HG03460 (cell line): ENCODE measurements around the gene DCST1.

Source experiments
- ATAC-seq: cut with Tn5 transposase; IDR thresholded peaks from one replicate; pipeline ENCODE4 v1.9.1; 2021; ENCODE audit not compliant: unreplicated experiment

The DCST1 gene

GRCh38 chr1:155051342-155051776, 17.7 kb downstream of the DCST1 start:
- ATAC-seq: no peak

DNA sequence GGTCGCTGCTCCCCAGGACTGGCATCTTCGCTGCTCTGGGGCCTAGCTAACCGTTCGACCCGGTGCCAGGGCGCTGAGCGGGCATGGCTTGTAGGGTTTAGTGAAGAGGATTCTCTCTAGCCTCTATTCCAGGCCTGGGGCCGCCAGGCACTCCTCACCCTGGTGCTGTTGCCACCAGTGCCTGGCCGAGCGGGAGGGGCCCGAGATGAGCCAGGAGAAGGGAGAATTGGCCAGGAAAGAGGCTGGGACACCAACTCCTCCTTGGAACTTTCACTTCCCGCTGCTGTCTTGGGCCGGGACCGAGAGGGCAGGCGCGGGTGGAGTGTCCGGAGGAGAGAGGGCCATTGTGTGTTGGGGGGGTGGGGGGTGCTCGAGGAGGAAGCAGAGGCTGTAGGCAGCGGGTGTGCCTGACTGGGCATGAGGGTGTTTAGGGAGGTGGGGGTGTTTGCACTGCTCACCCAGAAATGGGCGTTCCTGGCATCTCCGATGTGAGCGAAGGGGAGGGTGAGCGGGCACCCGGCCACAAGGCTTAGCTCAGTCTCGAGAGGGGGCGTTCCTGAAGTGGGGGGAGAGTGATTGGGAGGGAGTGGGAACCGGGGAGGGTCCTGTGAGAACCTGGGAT, 18.3 kb downstream of the DCST1 start:
- ATAC-seq: no peak

GRCh38 chr1:155052439-155053395, 19.1 kb downstream of the DCST1 start:
- ATAC-seq: no peak

- no peak for ATAC-seq
Measured at GRCh38 chr1:155053531-155054105, 20.0 kb downstream of the DCST1 start.

- ATAC-seq: no peak
Measured at GRCh38 chr1:155057104-155057503, 23.5 kb downstream of the DCST1 start.

DNA sequence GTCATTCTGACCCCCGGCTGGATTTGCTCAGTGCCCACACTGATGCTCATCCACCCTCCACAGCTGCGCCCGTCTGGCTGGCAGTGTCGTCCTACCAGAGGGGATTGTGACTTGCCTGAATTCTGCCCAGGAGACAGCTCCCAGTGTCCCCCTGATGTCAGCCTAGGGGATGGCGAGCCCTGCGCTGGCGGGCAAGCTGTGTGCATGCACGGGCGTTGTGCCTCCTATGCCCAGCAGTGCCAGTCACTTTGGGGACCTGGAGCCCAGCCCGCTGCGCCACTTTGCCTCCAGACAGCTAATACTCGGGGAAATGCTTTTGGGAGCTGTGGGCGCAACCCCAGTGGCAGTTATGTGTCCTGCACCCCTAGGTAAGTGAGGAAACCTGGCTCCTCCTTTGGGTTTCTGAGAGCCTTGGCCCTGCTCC, 24.2 kb downstream of the DCST1 start:
- no peak for ATAC-seq

DNA sequence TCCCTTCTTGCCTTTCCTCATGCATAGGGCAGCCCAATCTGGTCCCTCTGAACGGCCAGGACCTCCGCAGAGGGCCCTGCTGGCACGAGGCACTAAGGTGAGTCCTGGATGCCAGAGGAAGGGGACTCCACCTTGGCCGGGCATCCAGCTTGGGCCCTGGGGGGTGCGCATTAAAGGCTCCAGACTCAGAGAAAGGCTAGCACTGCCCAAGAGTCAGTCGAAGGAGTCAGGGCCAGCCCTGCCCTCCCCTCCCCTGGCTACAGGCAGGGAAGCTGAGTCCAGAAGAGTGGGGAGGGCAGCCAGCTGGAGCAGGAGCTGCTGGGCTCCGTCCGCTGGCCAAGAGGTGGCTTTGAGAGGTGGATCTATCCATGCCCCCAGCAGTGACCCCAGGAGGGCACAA, 27.1 kb downstream of the DCST1 start:
- ATAC-seq: no peak

DNA sequence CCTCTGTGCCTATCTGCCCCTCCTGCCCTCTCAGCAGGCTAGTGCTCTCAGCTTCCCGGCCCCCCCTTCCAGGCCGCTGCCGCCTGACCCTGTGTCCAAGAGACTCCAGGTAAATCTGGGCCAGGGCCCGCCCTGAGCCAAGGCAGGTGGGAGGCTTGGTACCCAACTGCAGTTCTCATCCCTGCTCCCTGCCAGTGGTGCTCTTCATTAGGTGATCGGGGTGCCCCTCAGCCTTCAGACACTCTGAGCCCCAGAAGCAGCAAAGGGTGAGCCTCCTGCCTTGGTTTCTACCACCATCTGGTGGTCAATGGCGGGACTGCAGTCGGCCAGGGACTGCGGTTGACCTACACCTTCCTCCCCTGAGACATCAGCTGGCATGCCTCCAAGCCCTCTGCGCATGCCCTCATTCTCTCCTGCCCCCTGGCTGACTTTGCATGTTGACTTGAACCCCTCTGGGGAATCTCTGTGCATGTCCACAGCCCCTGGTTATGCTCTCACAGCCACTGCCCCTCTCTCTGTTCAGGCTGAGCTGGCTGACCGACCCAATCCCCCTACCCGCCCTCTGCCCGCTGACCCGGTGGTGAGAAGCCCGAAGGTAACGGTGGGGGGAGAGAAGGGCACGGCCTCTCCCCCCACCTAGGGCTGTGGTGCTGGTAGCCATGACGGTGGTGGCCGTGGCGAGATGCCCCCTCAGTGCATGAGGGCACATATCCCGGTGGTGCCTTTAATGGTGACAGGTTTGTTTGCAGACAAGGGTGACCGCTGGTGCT, 27.9 kb downstream of the DCST1 start:
- ATAC-seq: no peak

- ATAC-seq: no peak
Measured at GRCh38 chr1:155062151-155062686, 28.6 kb downstream of the DCST1 start.

- ATAC-seq: no peak
Measured at GRCh38 chr1:155062702-155063411, 29.2 kb downstream of the DCST1 start.

DNA sequence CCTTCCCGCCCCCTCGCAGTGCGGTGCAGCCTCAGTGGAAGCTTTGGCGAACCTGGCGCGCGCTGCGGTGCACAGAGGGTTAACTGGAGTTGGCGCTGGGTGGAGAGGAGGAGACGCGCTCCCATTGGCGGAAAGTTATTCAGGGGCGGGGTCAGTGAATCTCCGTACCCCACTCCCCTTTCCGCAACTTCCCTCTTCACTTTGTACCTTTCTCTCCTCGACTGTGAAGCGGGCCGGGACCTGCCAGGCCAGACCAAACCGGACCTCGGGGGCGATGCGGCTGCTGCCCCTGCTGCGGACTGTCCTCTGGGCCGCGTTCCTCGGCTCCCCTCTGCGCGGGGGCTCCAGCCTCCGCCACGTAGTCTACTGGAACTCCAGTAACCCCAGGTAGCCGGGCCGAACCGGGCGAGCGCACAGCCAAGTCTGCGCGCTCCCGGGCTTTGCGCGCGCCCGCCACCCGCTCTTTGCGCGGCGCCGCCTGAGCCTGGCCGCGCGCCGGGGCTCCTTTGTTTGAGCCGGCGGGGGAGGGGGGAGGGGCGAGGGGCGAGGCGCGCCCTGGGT, 30.0 kb downstream of the DCST1 start, which contains the start of gene EFNA4:
TSS of gene EFNA4 (plus strand) at position 191 of the 561 bp plus-strand sequence. CDS start at position 275, 84 bp downstream.
- peak; percentile 77 for ATAC-seq

GRCh38 chr1:155064111-155064831, 30.6 kb downstream of the DCST1 start:
- no peak for ATAC-seq

DNA sequence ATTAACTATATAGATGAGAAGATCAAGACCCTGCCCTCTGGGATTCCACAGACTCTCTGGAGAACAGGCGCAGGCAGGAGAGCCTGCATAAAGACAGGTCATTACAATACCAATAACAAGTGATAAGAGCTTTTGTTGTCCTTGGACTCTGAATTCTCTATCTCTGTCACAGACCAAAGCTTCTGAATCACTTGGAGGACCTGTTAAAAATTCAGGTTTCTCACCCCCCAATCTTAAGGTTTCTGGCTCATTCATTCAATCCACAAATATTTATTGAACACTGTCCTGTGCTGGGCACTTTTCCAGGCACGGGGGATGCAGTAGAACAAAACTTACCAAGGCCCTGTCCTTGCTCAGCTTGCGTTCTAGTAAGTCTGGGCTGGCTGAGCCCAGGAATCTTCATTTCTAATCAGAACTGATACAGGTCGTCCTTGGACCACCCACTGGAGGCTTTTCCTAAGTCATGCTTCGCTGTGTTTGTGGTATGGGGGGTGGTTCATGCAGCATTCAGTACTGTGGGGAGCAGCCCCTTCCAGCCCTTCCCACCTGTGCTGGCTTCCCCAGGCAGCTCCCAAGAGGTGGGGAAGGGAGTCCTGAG, 31.3 kb downstream of the DCST1 start:
- ATAC-seq: no peak

DNA sequence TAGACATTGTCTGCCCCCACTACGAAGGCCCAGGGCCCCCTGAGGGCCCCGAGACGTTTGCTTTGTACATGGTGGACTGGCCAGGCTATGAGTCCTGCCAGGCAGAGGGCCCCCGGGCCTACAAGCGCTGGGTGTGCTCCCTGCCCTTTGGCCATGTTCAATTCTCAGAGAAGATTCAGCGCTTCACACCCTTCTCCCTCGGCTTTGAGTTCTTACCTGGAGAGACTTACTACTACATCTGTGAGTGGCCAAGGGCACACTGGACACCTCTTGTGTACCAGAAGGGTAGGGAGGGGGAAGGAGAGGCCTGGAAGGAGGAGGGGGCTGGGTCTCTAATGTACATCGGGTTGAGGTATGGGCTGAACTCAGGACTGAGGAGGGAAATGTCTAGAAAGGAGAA, 33.2 kb downstream of the DCST1 start:
- no peak for ATAC-seq

GRCh38 chr1:155068599-155068998, 35.0 kb downstream of the DCST1 start:
- no peak for ATAC-seq

GRCh38 chr1:155069551-155070157, 36.0 kb downstream of the DCST1 start:
- no peak for ATAC-seq

DNA sequence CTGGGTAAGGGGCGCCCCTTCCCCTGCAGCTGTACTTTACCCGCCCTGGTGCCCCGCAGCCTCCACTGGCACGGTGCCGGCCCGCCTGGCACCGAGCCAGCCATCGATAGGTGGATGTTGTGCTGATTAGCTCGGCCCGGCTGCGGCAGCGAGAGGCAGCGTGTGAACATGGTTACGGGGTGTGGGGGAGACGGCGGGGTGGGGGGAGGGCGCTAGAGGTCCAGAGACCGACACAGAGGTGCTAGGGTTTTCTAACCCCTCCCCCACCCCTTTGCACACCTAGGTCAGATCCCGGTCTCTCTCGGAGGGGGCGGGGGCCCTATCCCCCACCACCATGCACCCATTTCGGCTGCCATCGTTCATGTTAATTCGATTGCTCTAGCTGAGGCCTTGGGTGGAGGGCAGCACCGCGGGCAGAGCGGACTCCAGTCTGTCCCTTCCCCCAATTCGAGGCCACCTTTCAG, 36.6 kb downstream of the DCST1 start:
- ATAC-seq: no peak
